NOMO-1 treated with DMSO at 0.1 percent for 48 hours (cell line): ENCODE data around the gene ITM2C.

ENCODE experiments used
- DNase-seq: peaks from one replicate; lab custom pipeline; 2025; ENCODE audit not compliant: unreplicated experiment; lab: John Stamatoyannopoulos, UW

ITM2C gene

GRCh38 chr2:230889911-230890601 lies 25.3 kb downstream of the ITM2C start:
- no peak for DNase-seq

GRCh38 chr2:230890646-230891045 lies 25.9 kb downstream of the ITM2C start:
- no peak for DNase-seq

- DNase-seq = no peak
Measured at GRCh38 chr2:230891064-230891463, 26.3 kb downstream of the ITM2C start.

GRCh38 chr2:230891509-230891908 lies 26.8 kb downstream of the ITM2C start:
- DNase-seq = no peak

- DNase-seq = no peak
Measured at GRCh38 chr2:230893338-230893737, 28.6 kb downstream of the ITM2C start.

GRCh38 chr2:230893841-230894781 lies 29.4 kb downstream of the ITM2C start:
- peak; percentile 20 for DNase-seq

GRCh38 chr2:230895536-230896345 lies 31.0 kb downstream of the ITM2C start:
- DNase-seq = no peak

GRCh38 chr2:230896346-230897115 lies 31.8 kb downstream of the ITM2C start:
- no peak for DNase-seq

GRCh38 chr2:230898016-230898712 lies 33.4 kb downstream of the ITM2C start:
- no peak for DNase-seq

GRCh38 chr2:230898713-230899091 lies 34.0 kb downstream of the ITM2C start:
- no peak for DNase-seq

GRCh38 chr2:230899287-230899686 lies 34.5 kb downstream of the ITM2C start:
- no peak for DNase-seq

- no peak for DNase-seq
Measured at GRCh38 chr2:230899786-230900185, 35.0 kb downstream of the ITM2C start.

GRCh38 chr2:230900336-230900995 lies 35.7 kb downstream of the ITM2C start:
- DNase-seq = no peak

GRCh38 chr2:230901006-230901405 lies 36.3 kb downstream of the ITM2C start:
- no peak for DNase-seq

GRCh38 chr2:230902180-230902899 lies 37.6 kb downstream of the ITM2C start:
- peak; percentile 59 for DNase-seq

- DNase-seq = no peak
Measured at GRCh38 chr2:230903231-230904150, 38.7 kb downstream of the ITM2C start.

GRCh38 chr2:230904856-230905447 lies 40.2 kb downstream of the ITM2C start:
- DNase-seq = no peak
